HG02938 (cell line): Measurements from ENCODE around the gene ZBTB45.
"Not testable (repeated sequence)": the region's sequence is repeated elsewhere in the genome, so short reads cannot be mapped to it uniquely, and the experiment has no call there.

Source experiments
- ATAC-seq: cut with Tn5 transposase; IDR thresholded peaks from one replicate; pipeline ENCODE4 v1.9.1; 2021; ENCODE audit warnings: mild to moderate bottlenecking, moderate library complexity; ENCODE audit not compliant: unreplicated experiment

Gene ZBTB45

GRCh38 chr19:58513213-58513693 is 6.4 kb downstream of the ZBTB45 start:
- no peak for ATAC-seq

GRCh38 chr19:58511353-58512208 is 8.0 kb downstream of the ZBTB45 start, which contains the start of gene SLC27A5:
Gene SLC27A5 (minus strand): TSS chr19:58511992. CDS start chr19:58511955, 37 bp downstream.
- no peak for ATAC-seq

- no peak for ATAC-seq
These were observed 9.3 kb downstream of the ZBTB45 start for GRCh38 chr19:58510084-58510862.

- ATAC-seq = no peak
These were observed 9.9 kb downstream of the ZBTB45 start for GRCh38 chr19:58509731-58510083.

GRCh38 chr19:58507602-58508223 is 11.9 kb downstream of the ZBTB45 start:
- not testable (repeated sequence) for ATAC-seq

- no peak for ATAC-seq
These were observed 19.4 kb downstream of the ZBTB45 start for GRCh38 chr19:58500242-58500641.

- ATAC-seq = peak; percentile 88
These were observed 20.3 kb downstream of the ZBTB45 start for GRCh38 chr19:58499021-58499927.

GRCh38 chr19:58498316-58499020 is 21.1 kb downstream of the ZBTB45 start:
- ATAC-seq = no peak

- ATAC-seq = no peak
These were observed 21.9 kb downstream of the ZBTB45 start for GRCh38 chr19:58497634-58498170.

- ATAC-seq = no peak
These were observed 27.3 kb downstream of the ZBTB45 start for GRCh38 chr19:58492265-58492664.

GRCh38 chr19:58491393-58491792 is 28.2 kb downstream of the ZBTB45 start:
- no peak for ATAC-seq

GRCh38 chr19:58484349-58484748 is 35.3 kb downstream of the ZBTB45 start:
- ATAC-seq = not testable (repeated sequence)

GRCh38 chr19:58483776-58484175 is 35.8 kb downstream of the ZBTB45 start:
- no peak for ATAC-seq

GRCh38 chr19:58482372-58482771 is 37.2 kb downstream of the ZBTB45 start:
- no peak for ATAC-seq

GRCh38 chr19:58480831-58481230 is 38.8 kb downstream of the ZBTB45 start:
- ATAC-seq = no peak

GRCh38 chr19:58480481-58480830 is 39.2 kb downstream of the ZBTB45 start:
- no peak for ATAC-seq

- ATAC-seq = no peak
These were observed 39.7 kb downstream of the ZBTB45 start for GRCh38 chr19:58479736-58480480.

- no peak for ATAC-seq
These were observed 40.3 kb downstream of the ZBTB45 start for GRCh38 chr19:58479303-58479702.

GRCh38 chr19:58477871-58478270 is 41.7 kb downstream of the ZBTB45 start:
- ATAC-seq = no peak
